ENCODE results near the gene RIMKLA. TPM values are rescaled to one million over a fixed set of nuclear protein-coding genes. Genes with fewer than 3 reads are reported as not detected.

RIMKLA gene
- total RNA-seq = not detected in 2 replicates

DNA sequence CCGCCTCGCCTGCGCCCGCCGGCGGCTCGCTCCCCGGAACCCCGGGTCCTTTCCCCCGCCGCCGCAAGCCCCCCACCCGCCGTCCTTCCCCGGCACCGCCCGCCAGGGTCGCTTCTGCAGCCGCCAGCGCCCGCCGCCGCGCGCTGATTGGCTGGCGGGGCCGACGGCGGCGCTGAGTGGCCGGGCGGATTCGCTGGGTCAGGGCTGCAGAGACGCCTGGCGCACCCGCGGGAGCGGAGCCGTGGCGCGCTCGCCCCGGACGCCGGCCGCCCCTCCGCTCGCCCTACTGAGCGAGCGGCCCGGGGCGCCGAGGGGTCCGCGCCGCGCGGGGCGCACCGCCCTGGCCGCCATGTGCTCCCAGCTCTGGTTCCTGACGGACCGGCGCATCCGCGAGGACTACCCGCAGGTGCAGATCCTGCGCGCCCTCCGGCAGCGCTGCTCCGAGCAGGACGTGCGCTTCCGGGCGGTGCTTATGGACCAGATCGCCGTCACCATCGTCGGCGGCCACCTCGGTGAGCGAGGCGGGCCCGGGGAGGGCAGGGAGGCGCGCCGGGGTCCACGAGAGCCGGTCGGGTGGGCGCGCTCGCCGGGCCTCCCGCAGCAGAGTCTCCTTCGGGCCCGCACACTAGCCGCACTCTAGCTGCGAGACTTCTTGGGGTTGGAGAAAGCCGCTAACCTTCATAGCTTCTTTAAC, at the start of gene RIMKLA:
Gene RIMKLA (plus strand): TSS at position 207 of the 694 bp plus-strand sequence. CDS start 143 bp downstream, at position 350.
- no peaks in the 10 kb centered on the region for H3K9me3 ChIP-seq (ENCODE audit: low read depth, low read length)
- peak within 1 kb of the TSS; percentile 43 for H3K4me2 ChIP-seq (ENCODE audit: insufficient read depth, low read length)
- H3K27ac ChIP-seq (ENCODE audit: low read depth, low read length) = no peak within 1 kb of the TSS
- H3K27me3 ChIP-seq (ENCODE audit: insufficient read depth, low read length) = peaks cover 39% of the 10 kb centered on the region
- H3K4me1 ChIP-seq (ENCODE audit: insufficient read depth, low read length) = no peaks in the 10 kb centered on the region
- no peak for TF ChIP-seq CTCF (IDR thresholded peaks at IDR 0.05; ENCODE audit: extremely low read depth, low read depth, low read length)
- H4K20me1 ChIP-seq (ENCODE audit: insufficient read depth, low read length) = no peaks in the 10 kb centered on the region
- no peak within 1 kb of the TSS for H2AFZ ChIP-seq (ENCODE audit: low read length)
- no peaks in the 10 kb centered on the region for H3K36me3 ChIP-seq (ENCODE audit: insufficient read depth, low read length)
- H3K79me2 ChIP-seq (ENCODE audit: insufficient read depth, low read length) = no peaks in the 10 kb centered on the region
- DNase-seq (ENCODE audit: insufficient read length, low spot score, missing footprints) = peak; percentile 95
- H3K4me3 ChIP-seq (ENCODE audit: insufficient read depth, low read length) = peak within 1 kb of the TSS; percentile 40

GRCh38 chr1:42332877-42333276, 47.7 kb upstream of the RIMKLA start:
- Histone ChIP-seq H3K27ac (ENCODE audit: low read depth, low read length) (no peak overlapping the region), H3K4me3 (ENCODE audit: insufficient read depth, low read length) (no peak overlapping the region), H4K20me1 (ENCODE audit: insufficient read depth, low read length) (peaks cover 56% of the 10 kb centered on the region), H3K4me2 (ENCODE audit: insufficient read depth, low read length) (peak overlapping the region; percentile 85), H3K36me3 (ENCODE audit: insufficient read depth, low read length) (no peaks in the 10 kb centered on the region), H2AFZ (ENCODE audit: low read length) (no peak overlapping the region), H3K27me3 (ENCODE audit: insufficient read depth, low read length) (no peaks in the 10 kb centered on the region), H3K9me3 (ENCODE audit: low read depth, low read length) (no peaks in the 10 kb centered on the region), H3K4me1 (ENCODE audit: insufficient read depth, low read length) (peaks cover 19% of the 10 kb centered on the region), H3K79me2 (ENCODE audit: insufficient read depth, low read length) (peaks cover 71% of the 10 kb centered on the region)
- DNase-seq (ENCODE audit: insufficient read length, low spot score, missing footprints) = peak; percentile 23
- no peak for TF ChIP-seq CTCF (IDR thresholded peaks at IDR 0.05; ENCODE audit: extremely low read depth, low read depth, low read length)

GRCh38 chr1:42333662-42334239, 46.8 kb upstream of the RIMKLA start:
- peak; percentile 60 for DNase-seq (ENCODE audit: insufficient read length, low spot score, missing footprints)
- peaks cover 48% of the 10 kb centered on the region for H4K20me1 ChIP-seq (ENCODE audit: insufficient read depth, low read length)
- peak overlapping the region; percentile 80 for H3K27ac ChIP-seq (ENCODE audit: low read depth, low read length)
- H3K27me3 ChIP-seq (ENCODE audit: insufficient read depth, low read length) = no peaks in the 10 kb centered on the region
- H3K4me3 ChIP-seq (ENCODE audit: insufficient read depth, low read length) = peak overlapping the region; percentile 95
- H3K9me3 ChIP-seq (ENCODE audit: low read depth, low read length) = no peaks in the 10 kb centered on the region
- H3K4me2 ChIP-seq (ENCODE audit: insufficient read depth, low read length) = peak overlapping the region; percentile 85
- peak overlapping the region; percentile 28 for H2AFZ ChIP-seq (ENCODE audit: low read length)
- peaks cover 19% of the 10 kb centered on the region for H3K4me1 ChIP-seq (ENCODE audit: insufficient read depth, low read length)
- no peaks in the 10 kb centered on the region for H3K36me3 ChIP-seq (ENCODE audit: insufficient read depth, low read length)
- no peak for TF ChIP-seq CTCF (IDR thresholded peaks at IDR 0.05; ENCODE audit: extremely low read depth, low read depth, low read length)
- peaks cover 63% of the 10 kb centered on the region for H3K79me2 ChIP-seq (ENCODE audit: insufficient read depth, low read length)
